NB4 (cell line): ENCODE measurements around the gene CFAP97D2.

Source experiments
- POLR2A ChIP-seq: IDR thresholded peaks from 2 replicates; pipeline ENCODE4 v1.6.1; 2011; ENCODE audit warnings: mild to moderate bottlenecking; ENCODE audit not compliant: insufficient read length; ENCODE audit errors: extremely low read depth
- TF ChIP-seq, protein P1 (sequence below): IDR thresholded peaks from one replicate; pipeline ENCODE4 v1.5.1; 2012; ENCODE audit warnings: low read depth, low read length
- TF ChIP-seq, protein P2 (sequence below): IDR thresholded peaks from 2 replicates; pipeline ENCODE4 v1.6.1; 2011; ENCODE audit warnings: low read depth, low read length

DNA sequence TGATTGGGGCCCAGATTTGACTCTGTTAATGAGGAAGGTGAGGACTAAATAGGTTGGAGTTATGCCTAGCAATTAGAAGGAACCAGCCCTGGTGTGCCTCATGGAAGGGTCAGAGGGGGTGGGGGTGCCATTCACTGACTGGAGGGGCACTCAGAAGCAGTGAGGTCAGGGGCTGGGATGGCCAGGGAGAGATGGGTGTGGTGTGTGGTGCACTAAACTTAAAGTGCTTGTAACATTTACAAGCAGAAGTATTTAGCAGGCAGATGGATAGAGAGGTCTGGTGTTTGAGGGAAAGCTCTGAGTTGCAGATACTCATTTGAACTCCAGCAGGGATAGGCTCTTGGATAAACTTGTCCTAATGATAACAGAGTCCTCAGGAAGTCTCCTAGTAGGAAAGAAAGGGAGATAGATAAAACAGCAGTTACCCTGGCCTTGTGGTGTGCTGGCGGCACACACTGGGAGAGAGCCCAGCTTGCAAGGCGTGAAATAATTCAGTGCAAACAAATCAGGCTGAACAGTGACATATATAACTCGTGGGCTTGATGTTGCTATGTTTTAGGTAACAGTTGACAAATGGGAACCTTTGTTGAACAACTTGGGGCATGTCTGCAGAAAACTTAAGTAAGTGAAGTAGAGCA is 82.4 kb downstream of the CFAP97D2 start:
- TF ChIP-seq, protein P1, sequence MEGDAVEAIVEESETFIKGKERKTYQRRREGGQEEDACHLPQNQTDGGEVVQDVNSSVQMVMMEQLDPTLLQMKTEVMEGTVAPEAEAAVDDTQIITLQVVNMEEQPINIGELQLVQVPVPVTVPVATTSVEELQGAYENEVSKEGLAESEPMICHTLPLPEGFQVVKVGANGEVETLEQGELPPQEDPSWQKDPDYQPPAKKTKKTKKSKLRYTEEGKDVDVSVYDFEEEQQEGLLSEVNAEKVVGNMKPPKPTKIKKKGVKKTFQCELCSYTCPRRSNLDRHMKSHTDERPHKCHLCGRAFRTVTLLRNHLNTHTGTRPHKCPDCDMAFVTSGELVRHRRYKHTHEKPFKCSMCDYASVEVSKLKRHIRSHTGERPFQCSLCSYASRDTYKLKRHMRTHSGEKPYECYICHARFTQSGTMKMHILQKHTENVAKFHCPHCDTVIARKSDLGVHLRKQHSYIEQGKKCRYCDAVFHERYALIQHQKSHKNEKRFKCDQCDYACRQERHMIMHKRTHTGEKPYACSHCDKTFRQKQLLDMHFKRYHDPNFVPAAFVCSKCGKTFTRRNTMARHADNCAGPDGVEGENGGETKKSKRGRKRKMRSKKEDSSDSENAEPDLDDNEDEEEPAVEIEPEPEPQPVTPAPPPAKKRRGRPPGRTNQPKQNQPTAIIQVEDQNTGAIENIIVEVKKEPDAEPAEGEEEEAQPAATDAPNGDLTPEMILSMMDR = no peak
- TF ChIP-seq, protein P2, sequence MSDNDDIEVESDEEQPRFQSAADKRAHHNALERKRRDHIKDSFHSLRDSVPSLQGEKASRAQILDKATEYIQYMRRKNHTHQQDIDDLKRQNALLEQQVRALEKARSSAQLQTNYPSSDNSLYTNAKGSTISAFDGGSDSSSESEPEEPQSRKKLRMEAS = no peak
- TF ChIP-seq POLR2A = no peak
